HFF-Myc (cell line): ENCODE measurements around the gene MORN5.

ENCODE experiments used
- DNase-seq: peaks from one replicate; pipeline ENCODE4 v3.0.0-alpha.2; 2011; ENCODE audit warnings: low read depth; ENCODE audit errors: extremely low read depth
- H3K4me3 ChIP-seq: replicated peaks from 2 replicates; pipeline ENCODE4 v1.5.1; 2011; ENCODE audit warnings: low read depth, mild to moderate bottlenecking, control low read depth, low read length
- TF ChIP-seq, protein P1 (sequence below): IDR thresholded peaks from 2 replicates; pipeline ENCODE4 v1.5.1; 2012; ENCODE audit warnings: mild to moderate bottlenecking, low read depth, low read length, control low read depth; ENCODE audit errors: missing control alignments

Gene MORN5

GRCh38 chr9:122213589-122214413 lies 54.1 kb downstream of the MORN5 start:
- TF ChIP-seq, protein P1, sequence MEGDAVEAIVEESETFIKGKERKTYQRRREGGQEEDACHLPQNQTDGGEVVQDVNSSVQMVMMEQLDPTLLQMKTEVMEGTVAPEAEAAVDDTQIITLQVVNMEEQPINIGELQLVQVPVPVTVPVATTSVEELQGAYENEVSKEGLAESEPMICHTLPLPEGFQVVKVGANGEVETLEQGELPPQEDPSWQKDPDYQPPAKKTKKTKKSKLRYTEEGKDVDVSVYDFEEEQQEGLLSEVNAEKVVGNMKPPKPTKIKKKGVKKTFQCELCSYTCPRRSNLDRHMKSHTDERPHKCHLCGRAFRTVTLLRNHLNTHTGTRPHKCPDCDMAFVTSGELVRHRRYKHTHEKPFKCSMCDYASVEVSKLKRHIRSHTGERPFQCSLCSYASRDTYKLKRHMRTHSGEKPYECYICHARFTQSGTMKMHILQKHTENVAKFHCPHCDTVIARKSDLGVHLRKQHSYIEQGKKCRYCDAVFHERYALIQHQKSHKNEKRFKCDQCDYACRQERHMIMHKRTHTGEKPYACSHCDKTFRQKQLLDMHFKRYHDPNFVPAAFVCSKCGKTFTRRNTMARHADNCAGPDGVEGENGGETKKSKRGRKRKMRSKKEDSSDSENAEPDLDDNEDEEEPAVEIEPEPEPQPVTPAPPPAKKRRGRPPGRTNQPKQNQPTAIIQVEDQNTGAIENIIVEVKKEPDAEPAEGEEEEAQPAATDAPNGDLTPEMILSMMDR: no peak
- no peak for DNase-seq
- peak overlapping the region; percentile 18 for H3K4me3 ChIP-seq

DNA sequence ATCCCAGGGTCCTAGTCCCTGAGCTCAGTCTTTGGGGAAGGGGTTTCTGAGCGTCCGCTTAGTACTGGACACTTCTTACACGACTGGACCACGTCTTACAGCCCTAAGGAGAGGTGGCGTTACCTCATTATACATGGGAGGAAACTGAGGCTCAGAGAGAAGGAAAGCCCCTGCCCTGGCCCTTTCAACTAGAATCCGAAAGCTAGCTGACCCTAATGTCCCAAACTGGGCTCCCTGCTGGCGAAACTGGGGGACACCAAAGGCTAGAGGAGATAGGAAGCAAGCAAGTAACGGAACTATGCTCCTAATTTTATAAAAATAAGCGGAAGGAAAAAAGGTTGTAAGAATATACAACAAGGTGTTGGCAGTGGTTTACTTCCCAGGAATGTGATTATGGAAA lies 54.8 kb downstream of the MORN5 start:
- H3K4me3 ChIP-seq: no peak overlapping the region
- TF ChIP-seq, protein P1: no peak
- no peak for DNase-seq

GRCh38 chr9:122215663-122216062 lies 56.0 kb downstream of the MORN5 start:
- H3K4me3 ChIP-seq: no peak overlapping the region
- TF ChIP-seq, protein P1: no peak
- DNase-seq: no peak

DNA sequence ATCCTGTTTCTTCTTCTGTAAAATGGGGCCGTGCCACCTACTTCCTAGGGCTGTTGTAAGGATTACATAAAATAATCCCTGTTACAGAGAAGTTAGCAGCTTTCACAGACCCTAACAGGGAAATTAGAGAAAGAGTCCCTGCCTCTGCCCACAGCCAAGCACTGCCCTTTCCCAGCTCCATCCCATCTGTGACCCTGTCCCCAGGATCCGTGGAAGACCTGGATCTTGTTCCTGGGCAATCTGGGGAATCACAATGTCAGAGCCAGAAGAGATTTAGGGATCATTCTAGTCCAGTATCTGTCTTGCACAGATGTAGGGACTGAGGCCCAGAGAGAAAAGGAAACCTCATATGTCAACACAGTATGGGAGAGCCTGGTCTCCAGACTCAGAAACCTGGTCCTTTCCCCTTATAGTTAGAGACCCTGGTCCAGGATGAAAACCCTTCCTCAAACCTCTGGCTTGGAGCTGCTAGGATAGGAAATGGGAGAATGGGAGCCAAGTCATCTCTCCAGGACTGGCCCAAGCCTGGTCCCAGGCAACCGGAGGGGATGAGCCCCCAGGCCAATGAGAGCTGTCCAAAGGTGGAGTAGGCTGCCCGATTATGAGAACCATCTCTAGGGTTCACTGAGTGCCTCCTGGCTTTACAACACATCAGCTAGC lies 56.6 kb downstream of the MORN5 start:
- TF ChIP-seq, protein P1: no peak
- H3K4me3 ChIP-seq: no peak overlapping the region
- no peak for DNase-seq

DNA sequence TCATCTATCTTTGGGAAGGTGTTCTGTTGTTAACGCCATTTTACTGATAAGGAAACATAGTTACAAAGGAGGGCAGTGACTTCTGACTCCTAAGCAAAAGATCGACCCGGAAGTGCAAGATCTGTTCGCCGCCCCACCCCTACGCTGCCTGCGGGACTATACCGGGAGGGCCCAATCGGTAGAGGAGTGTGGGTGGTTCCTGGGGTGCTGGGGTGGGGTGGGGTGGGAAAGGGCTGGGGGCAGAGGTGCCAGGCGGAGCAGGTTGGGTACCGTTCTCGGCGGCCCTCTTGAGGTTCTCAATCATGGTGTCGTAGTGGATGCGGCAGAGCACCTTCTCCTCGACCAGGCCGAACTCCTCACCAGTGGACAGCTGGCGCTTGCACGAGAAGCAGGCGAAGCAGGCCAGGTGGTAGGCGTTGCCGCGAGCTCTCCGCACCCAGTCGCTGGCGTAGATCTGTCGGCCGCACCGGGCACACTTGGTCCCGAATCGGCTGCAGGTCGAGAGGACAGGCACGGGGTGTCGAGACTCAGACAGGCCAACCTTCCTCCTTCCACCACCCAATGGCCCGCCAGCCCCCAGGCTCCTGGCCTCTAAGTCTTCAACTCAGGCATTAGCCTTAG lies 57.2 kb downstream of the MORN5 start:
- no peak for DNase-seq
- no peak overlapping the region for H3K4me3 ChIP-seq

DNA sequence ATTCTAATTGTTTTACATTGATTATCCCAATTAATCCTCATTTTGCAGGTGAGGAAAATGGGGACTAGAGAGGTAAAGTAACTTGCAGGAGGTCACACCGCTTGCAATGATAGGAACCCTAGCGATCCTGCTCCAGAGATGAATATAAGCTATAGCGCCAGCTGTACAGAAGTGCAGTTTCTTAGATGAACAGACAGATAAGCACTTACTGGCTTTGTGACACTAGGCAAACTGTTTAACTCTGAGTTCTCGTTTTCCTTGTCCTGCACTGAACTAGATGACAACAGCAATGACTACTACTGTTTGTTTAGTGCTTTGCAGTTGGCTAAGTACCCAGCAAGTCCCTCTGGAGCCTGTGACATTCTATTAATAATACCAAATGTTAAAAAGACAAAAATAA lies 57.9 kb downstream of the MORN5 start:
- TF ChIP-seq, protein P1: no peak
- DNase-seq: no peak
- no peak overlapping the region for H3K4me3 ChIP-seq

More for the DNA sequence above, 57.2 kb downstream of the MORN5 start:
- TF ChIP-seq, protein P1: no peak
